SK-N-SH treated with all-trans-retinoic acid at 6 μM for 48 hours (cell line): ENCODE measurements around the gene SLC13A1.

ENCODE experiments used
- ATAC-seq: fragments of 200-7000 bp; cut with Tn5 transposase; 3 replicates; pipeline ENCODE4 v1.9.1; 2020; ENCODE audit warnings: mild to moderate bottlenecking, moderate library complexity
- ARNTL ChIP-seq: fragments of 450-650 bp; formaldehyde crosslinking; IDR thresholded peaks from 2 replicates; pipeline ENCODE4 v1.5.0; 2020; ENCODE audit warnings: low read depth, mild to moderate bottlenecking, moderate library complexity, borderline replicate concordance
- BACH2 ChIP-seq: fragments of 250-450 bp; sonication (Bioruptor Pico); IDR thresholded peaks from 2 replicates; pipeline ENCODE4 v1.9.0; 2021; ENCODE audit warnings: mild to moderate bottlenecking, borderline replicate concordance
- CREB5 ChIP-seq: fragments of 250-450 bp; sonication (Bioruptor Pico); IDR thresholded peaks from 2 replicates; pipeline ENCODE4 v1.5.1; 2020; ENCODE audit warnings: low read depth, mild to moderate bottlenecking, moderate library complexity
- CSDC2 ChIP-seq: fragments of 250-450 bp; sonication (Bioruptor Pico); IDR thresholded peaks from 2 replicates; pipeline ENCODE4 v1.5.0; 2020; ENCODE audit warnings: mild to moderate bottlenecking, moderate library complexity
- ESRRG ChIP-seq: fragments of 250-450 bp; sonication (Bioruptor Pico); IDR thresholded peaks from 2 replicates; pipeline ENCODE4 v1.6.1; 2021; ENCODE audit warnings: mild to moderate bottlenecking
- GLIS3 ChIP-seq: fragments of 250-450 bp; sonication (Bioruptor Pico); IDR thresholded peaks from 2 replicates; pipeline ENCODE4 v1.5.0; 2020; ENCODE audit warnings: mild to moderate bottlenecking, moderate library complexity
- ISL1 ChIP-seq: fragments of 250-450 bp; sonication (Bioruptor Pico); IDR thresholded peaks from 2 replicates; pipeline ENCODE4 v2.1.2; 2022; ENCODE audit warnings: mild to moderate bottlenecking, moderate library complexity
- OSR1 ChIP-seq: fragments of 250-450 bp; sonication (Bioruptor Pico); IDR thresholded peaks from 2 replicates; pipeline ENCODE4 v1.8.0; 2022; ENCODE audit warnings: moderate library complexity, mild to moderate bottlenecking, inconsistent platforms
- PATZ1 ChIP-seq: fragments of 250-450 bp; sonication (Bioruptor Pico); IDR thresholded peaks from 2 replicates; pipeline ENCODE4 v1.8.0; 2020; ENCODE audit warnings: mild to moderate bottlenecking, moderate library complexity, borderline replicate concordance
- PPARA ChIP-seq: fragments of 250-450 bp; sonication (Bioruptor Pico); IDR thresholded peaks from 2 replicates; pipeline ENCODE4 v1.5.0; 2020; ENCODE audit warnings: mild to moderate bottlenecking, borderline replicate concordance
- RARB ChIP-seq: fragments of 250-450 bp; sonication (Bioruptor Pico); IDR thresholded peaks from 2 replicates; pipeline ENCODE4 v1.8.0; 2021; ENCODE audit warnings: mild to moderate bottlenecking, moderate library complexity
- SNAI2 ChIP-seq: fragments of 250-450 bp; sonication (Bioruptor Pico); IDR thresholded peaks from 2 replicates; pipeline ENCODE4 v1.5.0; 2020; ENCODE audit warnings: mild to moderate bottlenecking, moderate library complexity
- TCF4 ChIP-seq: fragments of 250-450 bp; sonication (Bioruptor Pico); IDR thresholded peaks from 2 replicates; pipeline ENCODE4 v1.8.0; 2021; ENCODE audit warnings: mild to moderate bottlenecking, moderate library complexity, borderline replicate concordance
- TOX ChIP-seq: fragments of 250-450 bp; sonication (Bioruptor Pico); IDR thresholded peaks from 2 replicates; pipeline ENCODE4 v1.8.0; 2021; ENCODE audit warnings: mild to moderate bottlenecking, moderate library complexity, borderline replicate concordance
- TSHZ2 ChIP-seq: fragments of 250-450 bp; sonication (Bioruptor Pico); IDR thresholded peaks from 2 replicates; pipeline ENCODE4 v1.5.0; 2020; ENCODE audit warnings: mild to moderate bottlenecking, moderate library complexity
- ZC3H10 ChIP-seq: fragments of 250-450 bp; sonication (Bioruptor Pico); IDR thresholded peaks from 2 replicates; pipeline ENCODE4 v1.5.1; 2021; ENCODE audit warnings: mild to moderate bottlenecking, moderate library complexity
- ZFP3 ChIP-seq: fragments of 250-450 bp; sonication (Bioruptor Pico); IDR thresholded peaks from 2 replicates; pipeline ENCODE4 v1.5.0; 2020; ENCODE audit warnings: mild to moderate bottlenecking, moderate library complexity
- ZNF70 ChIP-seq: fragments of 450-650 bp; formaldehyde crosslinking; IDR thresholded peaks from 2 replicates; pipeline ENCODE4 v1.5.0; 2020; ENCODE audit warnings: mild to moderate bottlenecking, moderate library complexity
- ZNF8 ChIP-seq: fragments of 450-650 bp; formaldehyde crosslinking; IDR thresholded peaks from 2 replicates; pipeline ENCODE4 v1.5.0; 2020; ENCODE audit warnings: mild to moderate bottlenecking, moderate library complexity
- TF ChIP-seq, protein P1 (sequence below): fragments of 250-450 bp; sonication (Bioruptor Pico); IDR thresholded peaks from 2 replicates; pipeline ENCODE4 v1.8.0; 2021; ENCODE audit warnings: low read depth, mild to moderate bottlenecking, moderate library complexity, borderline replicate concordance
- TF ChIP-seq, protein P2 (sequence below): fragments of 250-450 bp; sonication (Bioruptor Pico); IDR thresholded peaks from 2 replicates; pipeline ENCODE4 v1.5.1; 2021; ENCODE audit warnings: mild to moderate bottlenecking, moderate library complexity

Gene SLC13A1

GRCh38 chr7:123126171-123126570 is 73.6 kb downstream of the SLC13A1 start:
- ATAC-seq: no peak
- TF ChIP-seq ISL1 (CRISPR knock-in tag) (no peak), ARNTL (CRISPR knock-in tag) (no peak), CSDC2 (CRISPR knock-in tag) (no peak), CREB5 (CRISPR knock-in tag) (no peak), BACH2 (CRISPR knock-in tag) (no peak), TCF4 (CRISPR knock-in tag) (no peak), RARB (CRISPR knock-in tag) (no peak), ZC3H10 (no peak), TSHZ2 (CRISPR knock-in tag) (no peak), SNAI2 (no peak), OSR1 (CRISPR knock-in tag) (no peak), PATZ1 (CRISPR knock-in tag) (no peak)
- TF ChIP-seq, protein P1, sequence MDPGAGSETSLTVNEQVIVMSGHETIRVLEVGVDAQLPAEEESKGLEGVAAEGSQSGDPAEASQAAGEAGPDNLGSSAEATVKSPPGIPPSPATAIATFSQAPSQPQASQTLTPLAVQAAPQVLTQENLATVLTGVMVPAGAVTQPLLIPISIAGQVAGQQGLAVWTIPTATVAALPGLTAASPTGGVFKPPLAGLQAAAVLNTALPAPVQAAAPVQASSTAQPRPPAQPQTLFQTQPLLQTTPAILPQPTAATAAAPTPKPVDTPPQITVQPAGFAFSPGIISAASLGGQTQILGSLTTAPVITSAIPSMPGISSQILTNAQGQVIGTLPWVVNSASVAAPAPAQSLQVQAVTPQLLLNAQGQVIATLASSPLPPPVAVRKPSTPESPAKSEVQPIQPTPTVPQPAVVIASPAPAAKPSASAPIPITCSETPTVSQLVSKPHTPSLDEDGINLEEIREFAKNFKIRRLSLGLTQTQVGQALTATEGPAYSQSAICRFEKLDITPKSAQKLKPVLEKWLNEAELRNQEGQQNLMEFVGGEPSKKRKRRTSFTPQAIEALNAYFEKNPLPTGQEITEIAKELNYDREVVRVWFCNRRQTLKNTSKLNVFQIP (CRISPR knock-in tag): no peak
- TF ChIP-seq, protein P2, sequence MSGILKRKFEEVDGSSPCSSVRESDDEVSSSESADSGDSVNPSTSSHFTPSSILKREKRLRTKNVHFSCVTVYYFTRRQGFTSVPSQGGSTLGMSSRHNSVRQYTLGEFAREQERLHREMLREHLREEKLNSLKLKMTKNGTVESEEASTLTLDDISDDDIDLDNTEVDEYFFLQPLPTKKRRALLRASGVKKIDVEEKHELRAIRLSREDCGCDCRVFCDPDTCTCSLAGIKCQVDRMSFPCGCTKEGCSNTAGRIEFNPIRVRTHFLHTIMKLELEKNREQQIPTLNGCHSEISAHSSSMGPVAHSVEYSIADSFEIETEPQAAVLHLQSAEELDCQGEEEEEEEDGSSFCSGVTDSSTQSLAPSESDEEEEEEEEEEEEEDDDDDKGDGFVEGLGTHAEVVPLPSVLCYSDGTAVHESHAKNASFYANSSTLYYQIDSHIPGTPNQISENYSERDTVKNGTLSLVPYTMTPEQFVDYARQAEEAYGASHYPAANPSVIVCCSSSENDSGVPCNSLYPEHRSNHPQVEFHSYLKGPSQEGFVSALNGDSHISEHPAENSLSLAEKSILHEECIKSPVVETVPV: no peak

- TF ChIP-seq ZNF8 (CRISPR knock-in tag) (no peak), GLIS3 (CRISPR knock-in tag) (no peak), TCF4 (CRISPR knock-in tag) (no peak), TSHZ2 (CRISPR knock-in tag) (no peak), PPARA (CRISPR knock-in tag) (no peak), RARB (CRISPR knock-in tag) (no peak), ZNF70 (CRISPR knock-in tag) (no peak), ESRRG (CRISPR knock-in tag) (no peak), ARNTL (CRISPR knock-in tag) (no peak), ZC3H10 (no peak), TOX (CRISPR knock-in tag) (no peak), ZFP3 (CRISPR knock-in tag) (no peak), OSR1 (CRISPR knock-in tag) (no peak), BACH2 (CRISPR knock-in tag) (no peak), PATZ1 (CRISPR knock-in tag) (no peak), ISL1 (CRISPR knock-in tag) (no peak)
- TF ChIP-seq, protein P2: no peak
- TF ChIP-seq, all 23 proteins: peak for 0
- ATAC-seq: no peak
Observed at GRCh38 chr7:123125231-123125630, 74.5 kb downstream of the SLC13A1 start.
